Adipocyte (in vitro differentiated cells): ENCODE results near the gene TMEM132A.
"Not testable (repeated sequence)": the region's sequence is repeated elsewhere in the genome, so short reads cannot be mapped to it uniquely, and the experiment has no call there.

Experiments
- DNase-seq: peaks from one replicate; pipeline ENCODE4 v3.0.0-alpha.2; 2015; ENCODE audit warnings: low read depth
- H3K27me3 ChIP-seq: replicated peaks from 2 replicates; pipeline ENCODE4 v1.7.0; 2013; ENCODE audit warnings: mild to moderate bottlenecking, low read length, moderate library complexity; ENCODE audit not compliant: control insufficient read depth, insufficient read depth
- H3K36me3 ChIP-seq: 2 replicates; pipeline ENCODE4 v1.7.0; 2013; ENCODE audit warnings: low read length, mild to moderate bottlenecking, moderate library complexity; ENCODE audit not compliant: control insufficient read depth, insufficient read depth, severe bottlenecking
- H3K4me1 ChIP-seq: 2 replicates; pipeline ENCODE4 v1.7.0; 2013; ENCODE audit warnings: mild to moderate bottlenecking, low read length, moderate library complexity; ENCODE audit not compliant: control insufficient read depth, insufficient read depth
- H3K4me3 ChIP-seq: 2 replicates; pipeline ENCODE4 v1.7.0; 2013; ENCODE audit warnings: mild to moderate bottlenecking, low read length, moderate library complexity
- H3K9ac ChIP-seq: 2 replicates; pipeline ENCODE4 v1.7.0; 2013; ENCODE audit warnings: mild to moderate bottlenecking, low read length, moderate library complexity
- H3K9me3 ChIP-seq: 2 replicates; pipeline ENCODE4 v1.7.0; 2013; ENCODE audit warnings: mild to moderate bottlenecking, low read length, moderate library complexity; ENCODE audit not compliant: control insufficient read depth

The TMEM132A gene

DNA sequence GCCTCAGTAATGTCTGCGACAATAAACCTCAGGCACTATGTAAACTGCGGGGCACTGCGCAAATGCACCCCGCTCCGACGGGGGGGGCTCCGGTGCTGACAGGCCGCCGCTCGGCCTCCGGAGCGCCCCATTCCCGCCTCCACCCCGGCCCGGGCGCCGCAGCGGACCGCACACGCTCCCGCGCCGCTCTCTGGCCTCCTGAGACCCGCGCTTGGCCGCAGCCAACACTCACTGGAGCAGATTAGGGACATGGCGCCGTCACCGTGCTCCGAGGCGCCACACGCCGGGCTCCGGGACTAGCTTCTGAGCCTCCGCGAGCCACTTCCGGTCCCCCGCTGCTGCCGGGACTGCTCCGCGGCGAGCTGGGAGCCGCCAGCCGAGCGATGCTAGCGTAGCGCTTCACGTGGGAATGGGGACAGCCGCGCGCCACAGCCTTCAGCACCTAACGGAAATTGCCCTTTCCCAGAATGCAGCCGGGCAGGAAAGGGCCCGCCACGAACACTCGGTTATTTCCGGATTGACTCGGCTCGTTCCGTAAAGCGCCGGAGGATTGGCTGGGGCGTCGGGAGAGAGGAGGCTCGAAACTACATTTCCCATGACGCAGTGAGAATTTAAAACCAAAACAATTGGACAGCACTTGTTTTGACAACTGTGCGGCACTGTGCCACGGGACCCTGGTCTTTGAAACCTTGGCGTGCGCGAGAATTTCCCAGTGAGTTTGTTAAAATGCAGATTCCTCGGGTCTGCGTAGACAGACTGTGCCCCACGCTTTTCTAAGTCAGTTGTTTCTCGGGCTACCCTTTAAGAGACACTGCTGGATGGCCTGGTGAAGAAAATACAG is 17.9 kb upstream of the TMEM132A start, which contains the start of gene PRPF19:
Gene PRPF19 (minus strand): TSS at position 454 of the 841 bp plus-strand sequence. CDS start 203 bp downstream, at position 251.
- Histone ChIP-seq H3K4me3 (peak within 1 kb of the TSS; percentile 96), H3K27me3 (peaks cover 4% of the 10 kb centered on the region), H3K4me1 (peaks cover 14% of the 10 kb centered on the region), H3K9ac (peak within 1 kb of the TSS; percentile 94), H3K36me3 (peaks cover 23% of the 10 kb centered on the region), H3K9me3 (no peaks in the 10 kb centered on the region)
- peak; percentile 99 for DNase-seq

DNA sequence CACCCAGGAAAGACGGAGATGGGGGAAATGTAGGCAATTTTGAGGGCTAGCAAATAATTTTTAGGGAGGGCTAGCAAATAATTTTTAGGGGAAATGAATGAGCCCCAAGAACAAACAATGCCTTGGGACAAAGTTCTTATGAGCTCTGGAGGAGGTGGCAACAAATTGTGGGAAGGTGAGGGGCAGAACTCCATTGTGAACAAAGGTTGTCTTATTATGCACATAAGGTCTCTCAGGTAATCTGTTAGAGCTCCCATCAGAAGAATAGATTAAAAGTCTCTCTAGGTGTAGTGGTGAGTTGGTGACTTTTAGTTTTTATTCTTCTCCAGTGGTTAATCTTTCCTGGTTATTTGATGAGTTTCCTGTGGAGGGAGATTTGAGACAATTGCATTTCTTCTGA is 15.5 kb upstream of the TMEM132A start:
- no peak overlapping the region for H3K4me3 ChIP-seq

DNA sequence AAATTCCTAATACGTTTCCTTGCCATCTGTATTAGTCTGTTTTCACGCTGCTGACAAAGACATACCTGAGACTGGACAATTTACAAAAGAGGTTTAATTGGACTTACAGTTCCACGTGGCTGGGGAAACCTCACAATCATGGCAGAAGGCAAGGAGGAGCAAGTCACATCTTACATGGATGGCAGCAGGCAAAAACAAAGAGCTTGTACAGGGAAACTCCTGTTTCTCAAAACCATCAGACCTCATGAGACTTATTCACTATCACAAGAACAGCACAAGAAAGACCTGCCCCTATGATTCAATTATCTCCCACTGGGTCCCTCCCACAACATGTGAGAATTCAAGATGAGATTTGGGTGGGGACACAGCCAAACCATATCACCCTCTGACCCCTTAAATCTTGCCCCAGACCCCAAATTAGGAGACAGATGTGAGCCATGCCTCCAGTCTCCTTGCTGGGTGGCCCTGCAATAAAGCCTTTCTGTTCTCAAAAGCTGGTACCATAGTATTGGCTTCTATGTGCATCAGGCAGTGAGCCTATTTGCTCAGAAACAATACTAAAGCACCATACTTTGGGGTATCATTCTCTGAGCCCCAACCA is 14.5 kb upstream of the TMEM132A start:
- not testable (repeated sequence) for H3K27me3 ChIP-seq, DNase-seq, H3K9ac ChIP-seq, H3K9me3 ChIP-seq, H3K36me3 ChIP-seq, H3K4me3 ChIP-seq
- peaks cover 15% of the 10 kb centered on the region for H3K4me1 ChIP-seq

More for the DNA sequence above, 15.5 kb upstream of the TMEM132A start:
- no peaks in the 10 kb centered on the region for H3K9me3 ChIP-seq
- no peaks in the 10 kb centered on the region for H3K36me3 ChIP-seq
- no peak for DNase-seq
- H3K27me3 ChIP-seq = peaks cover 4% of the 10 kb centered on the region
- no peak overlapping the region for H3K9ac ChIP-seq
- peaks cover 18% of the 10 kb centered on the region for H3K4me1 ChIP-seq

DNA sequence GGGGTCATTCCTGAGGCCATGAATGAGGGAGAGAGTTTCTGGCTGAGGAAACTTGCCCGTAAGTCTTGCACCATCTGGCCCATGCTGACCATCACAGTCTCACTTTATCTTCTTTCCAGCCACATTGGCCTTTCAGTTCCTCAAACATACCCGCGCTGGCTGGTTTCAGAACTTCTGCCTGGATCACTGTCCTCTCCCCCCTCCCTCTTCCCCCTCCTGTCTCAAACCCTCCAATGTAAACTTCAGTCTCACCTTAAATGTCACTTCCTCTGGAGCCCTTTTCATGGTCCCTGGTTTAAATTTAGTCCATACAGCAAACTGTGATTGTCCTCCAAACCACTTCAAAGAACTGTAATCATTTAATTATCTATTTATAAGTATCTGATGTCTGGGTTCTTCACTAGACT is 14.0 kb upstream of the TMEM132A start:
- Histone ChIP-seq H3K27me3 (peaks cover 4% of the 10 kb centered on the region), H3K36me3 (no peaks in the 10 kb centered on the region), H3K9ac (no peak overlapping the region), H3K9me3 (no peaks in the 10 kb centered on the region), H3K4me3 (no peak overlapping the region), H3K4me1 (peaks cover 15% of the 10 kb centered on the region)
- DNase-seq = no peak

DNA sequence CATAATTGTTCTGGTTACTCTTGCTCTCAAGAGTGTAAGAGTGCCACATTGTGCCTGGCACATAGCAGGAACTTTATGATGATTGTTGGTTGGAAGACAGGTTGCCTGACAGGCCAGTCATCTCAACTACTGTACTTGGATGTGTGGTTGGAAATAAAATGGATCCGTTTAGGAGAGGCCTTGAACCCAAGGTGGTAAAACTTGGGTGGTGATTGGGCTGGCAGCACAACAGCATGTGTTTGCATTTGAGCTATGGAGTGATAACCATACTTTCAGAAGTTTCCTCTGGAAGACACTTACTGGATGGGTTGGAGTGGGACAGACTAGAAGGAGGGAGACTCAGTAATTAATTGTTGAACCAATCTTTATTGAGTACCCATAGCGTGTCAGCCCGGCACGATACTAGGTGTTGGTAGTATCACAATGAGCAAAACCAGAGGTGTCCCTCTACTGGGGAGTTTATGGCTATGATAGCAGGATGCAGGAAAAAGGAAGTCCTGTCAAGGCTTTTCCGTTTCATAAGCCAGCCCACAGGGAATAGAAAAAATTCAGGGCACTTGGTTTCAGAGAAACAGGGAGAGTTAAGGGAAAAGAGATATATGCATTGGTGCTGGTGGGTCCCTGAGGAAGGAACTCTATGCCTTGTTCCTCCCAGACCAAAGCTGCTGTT is 13.4 kb upstream of the TMEM132A start:
- Histone ChIP-seq H3K4me1 (peaks cover 17% of the 10 kb centered on the region), H3K9me3 (no peaks in the 10 kb centered on the region), H3K27me3 (peaks cover 4% of the 10 kb centered on the region), H3K36me3 (no peaks in the 10 kb centered on the region), H3K4me3 (no peak overlapping the region), H3K9ac (no peak overlapping the region)
- DNase-seq = no peak

DNA sequence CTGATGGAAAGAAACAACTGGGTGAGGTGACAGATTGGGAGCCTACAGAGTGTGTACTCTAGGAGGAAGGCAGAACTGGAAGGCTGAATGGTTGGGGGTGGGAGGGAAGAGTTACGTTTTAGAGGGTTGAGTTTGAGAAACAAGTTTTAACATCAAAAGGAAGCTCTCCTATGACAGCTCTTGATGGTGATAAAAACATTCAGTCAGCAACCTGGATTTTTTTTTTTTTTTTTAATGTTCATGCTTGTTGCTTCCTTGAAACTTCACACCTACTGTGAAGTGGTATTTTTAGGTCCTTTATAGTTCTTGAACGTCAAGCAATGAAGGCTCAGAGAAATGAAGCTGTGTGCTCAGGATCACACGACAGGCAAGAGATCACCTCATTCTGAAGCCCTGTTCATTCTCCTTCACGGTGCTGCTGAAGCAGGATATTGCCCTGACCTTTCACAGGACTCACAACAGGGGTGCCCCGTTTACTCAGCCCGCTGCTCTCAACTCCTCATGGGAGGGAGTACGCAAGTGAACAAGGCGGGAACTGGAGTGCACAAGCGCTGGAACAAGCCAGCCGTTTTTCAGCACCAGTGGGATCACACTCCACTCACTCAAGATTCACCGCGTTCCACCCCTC is 11.9 kb upstream of the TMEM132A start:
- H3K9me3 ChIP-seq = no peaks in the 10 kb centered on the region
- no peaks in the 10 kb centered on the region for H3K36me3 ChIP-seq
- H3K9ac ChIP-seq = no peak overlapping the region
- H3K4me1 ChIP-seq = peaks cover 18% of the 10 kb centered on the region
- peaks cover 4% of the 10 kb centered on the region for H3K27me3 ChIP-seq
- no peak overlapping the region for H3K4me3 ChIP-seq
- DNase-seq = no peak

DNA sequence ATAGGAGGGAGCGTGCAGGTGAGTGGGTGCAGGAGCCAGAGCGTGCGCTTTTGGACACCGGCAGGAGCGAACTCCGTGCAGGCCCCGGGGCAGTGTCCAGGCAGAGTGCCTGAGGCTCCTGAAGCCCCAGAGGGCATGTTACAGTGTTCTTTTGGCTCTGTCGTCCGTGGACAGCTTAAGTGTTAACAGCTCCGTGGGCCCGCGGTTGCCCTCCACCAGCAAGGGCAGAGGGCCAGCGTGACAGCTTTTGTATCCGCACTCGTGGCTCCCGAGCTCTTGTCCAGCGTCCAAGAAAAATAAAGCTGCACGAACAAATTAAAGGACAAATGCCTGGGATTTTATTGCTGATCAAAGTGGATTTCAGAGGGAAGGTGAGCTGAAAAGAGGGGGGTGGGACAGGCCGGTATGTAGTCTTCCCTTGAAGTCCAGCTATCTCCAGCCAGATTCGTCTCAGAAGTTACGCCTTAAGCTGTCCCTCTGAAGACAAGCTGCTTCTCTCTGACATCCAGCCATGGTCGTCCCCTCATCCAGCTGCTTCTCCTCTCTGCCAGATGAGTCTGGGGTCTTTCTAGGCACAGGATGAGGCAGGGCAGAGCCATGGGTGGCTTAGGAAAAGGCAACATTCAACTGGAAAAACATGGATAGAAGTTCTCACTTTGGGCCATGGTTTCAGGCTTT is 11.3 kb upstream of the TMEM132A start:
- Histone ChIP-seq H3K4me1 (peaks cover 18% of the 10 kb centered on the region), H3K36me3 (no peaks in the 10 kb centered on the region), H3K9ac (peak overlapping the region; percentile 94), H3K9me3 (no peaks in the 10 kb centered on the region), H3K27me3 (peaks cover 4% of the 10 kb centered on the region), H3K4me3 (peak overlapping the region; percentile 87)
- no peak for DNase-seq

DNA sequence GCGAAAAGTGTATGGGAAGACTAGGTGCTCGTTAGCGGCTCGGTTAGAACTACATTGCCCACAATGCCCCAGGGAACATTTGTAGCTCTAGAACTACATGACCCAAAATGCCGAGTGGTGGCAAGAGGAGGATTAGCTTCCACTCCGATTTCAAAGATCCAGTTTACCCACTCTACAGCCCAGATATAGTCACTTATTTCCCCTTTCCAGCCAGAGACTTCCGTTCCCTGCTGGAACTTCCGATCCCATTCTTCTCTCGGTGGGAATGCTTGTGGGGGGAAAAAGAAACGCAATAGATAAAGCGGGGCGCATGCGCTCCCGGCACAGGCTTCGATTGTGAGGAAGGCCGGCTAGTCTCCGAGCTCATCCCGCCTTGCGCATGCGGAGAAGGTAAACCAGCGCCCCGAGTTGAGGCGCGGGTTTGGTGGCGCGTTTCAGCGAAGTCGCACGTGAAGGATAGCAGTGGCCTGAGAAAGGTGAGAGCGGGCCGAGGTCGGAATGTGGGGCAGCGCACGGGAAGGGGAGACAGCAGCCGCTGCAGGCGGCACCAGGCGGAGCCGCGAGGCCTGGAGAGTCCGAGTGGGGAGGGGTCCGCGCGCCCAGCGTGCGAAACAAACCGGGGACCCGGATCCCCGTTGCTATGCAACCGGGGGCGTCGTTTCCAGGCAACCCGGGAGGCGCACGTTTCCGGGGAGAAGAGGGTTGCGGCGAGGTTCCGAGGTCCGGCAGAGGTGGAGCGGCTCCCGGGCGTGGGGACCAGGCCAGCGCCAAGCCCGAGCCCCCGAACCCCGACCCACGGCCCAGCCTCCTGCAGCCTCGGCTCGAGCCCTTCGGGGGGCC is 10.2 kb upstream of the TMEM132A start, which contains the start of gene TMEM109:
Gene TMEM109 (plus strand): TSS at position 366 of the 840 bp plus-strand sequence. CDS start 5,536 bp downstream, outside the sequence.
- H3K36me3 ChIP-seq = no peaks in the 10 kb centered on the region
- peak within 1 kb of the TSS; percentile 94 for H3K9ac ChIP-seq
- peak within 1 kb of the TSS; percentile 87 for H3K4me3 ChIP-seq
- DNase-seq = peak; percentile 97
- peaks cover 22% of the 10 kb centered on the region for H3K4me1 ChIP-seq
- peaks cover 4% of the 10 kb centered on the region for H3K27me3 ChIP-seq
- H3K9me3 ChIP-seq = no peaks in the 10 kb centered on the region

DNA sequence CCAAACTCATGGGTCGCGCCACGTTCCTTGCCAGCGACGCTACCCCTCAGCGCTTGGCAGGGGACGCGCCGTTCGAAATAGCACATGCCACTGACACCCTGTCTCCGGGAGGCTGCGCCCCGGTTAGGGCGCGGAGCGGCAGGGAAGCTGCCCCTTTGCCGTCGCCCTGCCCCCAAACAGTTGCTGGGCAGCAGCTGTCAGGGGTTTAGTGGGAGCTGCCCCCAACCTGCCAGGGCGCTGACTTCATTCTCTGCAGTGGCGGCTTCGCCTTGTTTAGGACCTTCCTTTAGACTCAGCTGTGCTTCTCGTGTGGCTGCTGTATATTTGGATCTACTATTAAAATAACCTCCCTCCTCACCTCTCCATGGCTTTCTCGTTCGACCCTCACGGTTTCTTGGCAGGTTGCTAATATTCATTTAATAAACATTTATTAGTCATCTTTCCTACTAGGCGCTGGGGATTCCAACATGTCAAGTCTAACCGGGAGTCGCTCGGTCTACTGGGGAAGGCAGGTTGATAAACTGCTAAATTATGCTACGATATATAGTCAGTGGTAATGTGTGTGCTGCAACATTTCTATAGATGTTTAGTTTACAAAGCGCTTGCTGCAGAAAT is 9.5 kb upstream of the TMEM132A start:
- peak; percentile 66 for DNase-seq
- H3K4me3 ChIP-seq = peak overlapping the region; percentile 87
- peaks cover 26% of the 10 kb centered on the region for H3K4me1 ChIP-seq
- no peaks in the 10 kb centered on the region for H3K9me3 ChIP-seq
- no peaks in the 10 kb centered on the region for H3K27me3 ChIP-seq
- no peaks in the 10 kb centered on the region for H3K36me3 ChIP-seq
- H3K9ac ChIP-seq = peak overlapping the region; percentile 94
